Measurements from ENCODE around the gene RND3. TPM values are rescaled to one million over a fixed set of nuclear protein-coding genes. Genes with fewer than 3 reads are reported as not detected.

RND3 gene
- total and polyA plus RNA-seq, 7 donors = 8.8 to 55.3 (median 11.7) TPM

GRCh38 chr2:150517951-150518680, 30.6 kb upstream of the RND3 start:
- no peaks in the 10 kb centered on the region for H3K9me3 ChIP-seq
- H3K27ac ChIP-seq = no peak overlapping the region
- TF ChIP-seq, protein P1, sequence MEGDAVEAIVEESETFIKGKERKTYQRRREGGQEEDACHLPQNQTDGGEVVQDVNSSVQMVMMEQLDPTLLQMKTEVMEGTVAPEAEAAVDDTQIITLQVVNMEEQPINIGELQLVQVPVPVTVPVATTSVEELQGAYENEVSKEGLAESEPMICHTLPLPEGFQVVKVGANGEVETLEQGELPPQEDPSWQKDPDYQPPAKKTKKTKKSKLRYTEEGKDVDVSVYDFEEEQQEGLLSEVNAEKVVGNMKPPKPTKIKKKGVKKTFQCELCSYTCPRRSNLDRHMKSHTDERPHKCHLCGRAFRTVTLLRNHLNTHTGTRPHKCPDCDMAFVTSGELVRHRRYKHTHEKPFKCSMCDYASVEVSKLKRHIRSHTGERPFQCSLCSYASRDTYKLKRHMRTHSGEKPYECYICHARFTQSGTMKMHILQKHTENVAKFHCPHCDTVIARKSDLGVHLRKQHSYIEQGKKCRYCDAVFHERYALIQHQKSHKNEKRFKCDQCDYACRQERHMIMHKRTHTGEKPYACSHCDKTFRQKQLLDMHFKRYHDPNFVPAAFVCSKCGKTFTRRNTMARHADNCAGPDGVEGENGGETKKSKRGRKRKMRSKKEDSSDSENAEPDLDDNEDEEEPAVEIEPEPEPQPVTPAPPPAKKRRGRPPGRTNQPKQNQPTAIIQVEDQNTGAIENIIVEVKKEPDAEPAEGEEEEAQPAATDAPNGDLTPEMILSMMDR (IDR thresholded peaks at IDR 0.05) = no peak
- no peaks in the 10 kb centered on the region for H3K4me1 ChIP-seq
- intact Hi-C loops (cut with DNase I) = no loop called here
- H3K4me3 ChIP-seq = no peak overlapping the region
- no peaks in the 10 kb centered on the region for H3K36me3 ChIP-seq (ENCODE audit: insufficient read depth in 1 of 2, low read depth in 1 of 2)
- 38 to 56% (median 40%) methylated on average over 5 of the region's 5 CpGs for WGBS, 3 donors
- no peak for DNase-seq
- no peak for ATAC-seq
- no peaks in the 10 kb centered on the region for H3K27me3 ChIP-seq (ENCODE audit: insufficient read depth in 3 of 3, low read length in 2 of 3)

DNA sequence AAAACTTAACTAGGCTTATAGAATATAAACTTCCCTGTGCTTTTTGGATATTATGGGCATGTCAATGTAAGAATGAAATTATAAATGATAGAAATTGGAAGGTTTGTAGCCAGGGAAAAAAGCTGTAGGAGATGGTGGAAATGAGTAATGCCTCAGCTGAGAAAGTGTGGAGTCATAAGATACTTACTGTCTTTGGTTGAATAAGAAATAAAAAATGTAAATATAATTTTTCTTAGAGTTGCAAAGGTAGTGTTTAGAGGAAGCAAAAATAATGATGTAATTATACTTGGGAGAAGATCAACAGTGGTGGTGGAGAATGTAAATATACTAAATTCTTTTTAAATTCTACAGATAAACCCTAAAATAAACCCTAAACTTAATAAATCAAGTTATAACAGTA, 26.2 kb upstream of the RND3 start:
- Histone ChIP-seq H3K27me3 (ENCODE audit: insufficient read depth in 3 of 3, low read length in 2 of 3) (no peaks in the 10 kb centered on the region), H3K9me3 (no peaks in the 10 kb centered on the region), H3K4me1 (no peaks in the 10 kb centered on the region), H3K27ac (no peak overlapping the region), H3K4me3 (no peak overlapping the region), H3K36me3 (ENCODE audit: insufficient read depth in 1 of 2, low read depth in 1 of 2) (no peaks in the 10 kb centered on the region)
- ATAC-seq (no peak), DNase-seq (no peak)
- intact Hi-C loops (cut with DNase I) = no loop called here
- TF ChIP-seq, protein P1 (IDR thresholded peaks at IDR 0.05) = no peak

DNA sequence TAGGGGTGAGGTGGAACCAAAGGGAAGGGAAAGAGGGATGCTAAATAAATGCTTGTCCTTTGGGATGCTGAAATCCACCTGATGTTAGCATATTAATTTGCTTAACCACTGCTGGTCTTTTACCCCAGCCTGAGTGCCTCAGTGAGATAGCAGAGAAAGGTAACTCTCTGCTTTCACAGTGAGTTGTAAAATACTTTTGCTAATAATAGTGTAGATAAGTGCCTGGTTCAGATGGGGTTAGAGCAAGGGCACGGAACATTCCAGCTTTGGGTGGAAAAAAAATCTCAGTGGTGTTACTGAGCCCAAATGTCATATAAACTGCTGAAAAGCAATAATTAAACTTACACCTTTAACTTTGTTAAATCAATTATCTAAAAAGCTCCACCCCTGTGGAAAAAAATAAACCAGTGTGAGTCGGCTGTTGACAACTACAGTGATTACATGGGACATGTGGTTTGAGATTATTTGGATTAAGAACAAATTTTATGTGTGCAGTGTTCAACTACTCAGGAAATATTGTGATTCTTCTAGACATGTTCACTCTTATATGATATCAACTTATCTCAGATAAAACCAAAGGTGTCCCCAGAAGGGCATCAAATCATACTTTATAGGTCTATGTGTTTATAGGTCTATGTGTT, 21.1 kb upstream of the RND3 start:
- 44 to 63% (median 54%) methylated on average over 2 of the region's 2 CpGs for WGBS, 3 donors
- no peak overlapping the region for H3K27ac ChIP-seq
- no peaks in the 10 kb centered on the region for H3K27me3 ChIP-seq (ENCODE audit: insufficient read depth in 3 of 3, low read length in 2 of 3)
- H3K4me1 ChIP-seq = no peaks in the 10 kb centered on the region
- no peaks in the 10 kb centered on the region for H3K9me3 ChIP-seq
- intact Hi-C loops (cut with DNase I) = no loop called here
- ATAC-seq (no peak), DNase-seq (no peak)
- no peak overlapping the region for H3K4me3 ChIP-seq
- H3K36me3 ChIP-seq (ENCODE audit: insufficient read depth in 1 of 2, low read depth in 1 of 2) = no peaks in the 10 kb centered on the region
- TF ChIP-seq, protein P1 (IDR thresholded peaks at IDR 0.05) = no peak

DNA sequence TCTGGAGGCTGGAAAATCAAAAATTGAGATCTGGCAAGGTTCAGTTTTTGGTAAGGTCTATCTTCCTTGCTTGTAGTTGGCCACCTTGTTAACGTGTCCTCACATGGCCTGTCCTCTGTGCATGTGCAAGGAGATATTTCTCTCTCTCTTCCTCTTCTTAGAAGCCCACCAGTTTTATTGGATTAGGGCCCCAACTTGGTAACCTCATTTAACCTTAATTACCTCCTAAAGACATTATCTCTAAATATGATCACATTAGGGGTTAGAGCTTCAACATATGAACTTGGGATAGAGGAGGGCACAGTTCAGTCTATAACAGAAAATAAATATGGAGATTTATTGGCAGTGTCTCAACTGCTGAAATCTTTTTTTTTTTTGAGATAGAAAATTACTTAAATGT, 19.6 kb upstream of the RND3 start:
- no peak overlapping the region for H3K27ac ChIP-seq
- TF ChIP-seq, protein P1 (IDR thresholded peaks at IDR 0.05) = no peak
- intact Hi-C loops (cut with DNase I) = no loop called here
- H3K27me3 ChIP-seq (ENCODE audit: insufficient read depth in 3 of 3, low read length in 2 of 3) = no peaks in the 10 kb centered on the region
- no peaks in the 10 kb centered on the region for H3K9me3 ChIP-seq
- no peaks in the 10 kb centered on the region for H3K4me1 ChIP-seq
- H3K36me3 ChIP-seq (ENCODE audit: insufficient read depth in 1 of 2, low read depth in 1 of 2) = no peaks in the 10 kb centered on the region
- no peak overlapping the region for H3K4me3 ChIP-seq
- 33 to 63% (median 41%) methylated on average over 1 of the region's 1 CpG for WGBS, 3 donors
- ATAC-seq = no peak
- no peak for DNase-seq
